HUES6 (cell line): ENCODE data around the gene SIRT5.

Source experiments
- H3K27ac ChIP-seq: 2 replicates; pipeline ENCODE4 v1.7.0; 2013; ENCODE audit warnings: low read depth, mild to moderate bottlenecking, low read length, inconsistent platforms
- H3K27me3 ChIP-seq: 2 replicates; pipeline ENCODE4 v1.6.1; 2013; ENCODE audit warnings: low read length; ENCODE audit not compliant: control insufficient read depth, insufficient read depth
- H3K36me3 ChIP-seq: 2 replicates; pipeline ENCODE4 v1.6.1; 2013; ENCODE audit warnings: low read length; ENCODE audit not compliant: control insufficient read depth, insufficient read depth
- H3K4me1 ChIP-seq: 2 replicates; pipeline ENCODE4 v1.6.1; 2013; ENCODE audit warnings: low read length; ENCODE audit not compliant: control insufficient read depth, insufficient read depth
- H3K4me3 ChIP-seq: 2 replicates; pipeline ENCODE4 v1.5.1; 2013; ENCODE audit warnings: low read depth, low read length
- H3K9ac ChIP-seq: one replicate; pipeline ENCODE4 v1.6.1; 2013; ENCODE audit warnings: mild to moderate bottlenecking, low read length
- H3K9me3 ChIP-seq: 2 replicates; pipeline ENCODE4 v1.6.1; 2013; ENCODE audit warnings: low read depth, low read length; ENCODE audit not compliant: control insufficient read depth, insufficient read depth

Gene SIRT5

GRCh38 chr6:13572240-13572639, 2.2 kb upstream of the SIRT5 start:
- Histone ChIP-seq H3K4me1 (peaks cover 9% of the 10 kb centered on the region), H3K4me3 (no peak overlapping the region), H3K9ac (no peak overlapping the region), H3K36me3 (no peaks in the 10 kb centered on the region), H3K9me3 (no peaks in the 10 kb centered on the region), H3K27me3 (no peaks in the 10 kb centered on the region), H3K27ac (no peak overlapping the region)

DNA sequence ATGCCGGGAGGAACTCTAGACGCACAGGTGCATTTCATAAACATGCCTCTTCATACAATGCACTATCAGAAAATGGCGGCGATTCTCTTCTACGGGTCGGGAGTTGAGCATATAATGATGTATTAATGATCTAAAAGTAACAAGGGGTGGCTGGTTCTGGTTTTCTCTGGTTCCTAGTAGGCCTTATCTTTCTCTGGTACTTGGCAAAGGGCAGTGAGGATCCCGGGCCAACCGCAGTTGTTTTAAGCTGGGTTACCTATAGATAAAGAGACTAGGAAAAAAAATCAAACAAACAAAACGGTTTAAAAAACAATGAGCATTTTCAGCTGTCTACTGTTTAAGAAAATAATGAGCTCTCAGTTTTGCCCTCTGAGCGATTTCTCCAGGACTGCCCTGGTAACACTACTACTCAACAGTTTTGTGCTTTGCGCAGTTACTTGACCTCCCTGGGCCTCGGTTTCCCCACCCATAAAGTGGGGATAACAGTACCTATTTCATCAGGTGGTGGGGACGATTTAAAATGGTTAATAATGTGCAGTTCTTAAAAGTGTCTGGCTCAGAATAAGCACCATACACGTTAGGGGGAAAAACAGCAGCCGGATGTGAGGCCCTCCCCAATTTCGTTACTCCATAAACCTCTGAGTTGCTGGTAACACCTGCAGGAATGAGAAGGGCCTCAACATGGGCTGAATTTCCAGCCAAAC, 1.3 kb upstream of the SIRT5 start:
- H3K4me3 ChIP-seq, result peak overlapping the region; percentile 92
- H3K36me3 ChIP-seq, result no peaks in the 10 kb centered on the region
- peak overlapping the region; percentile 74 for H3K9ac ChIP-seq
- H3K27me3 ChIP-seq, result no peaks in the 10 kb centered on the region
- peak overlapping the region; percentile 43; the same call in 1 of the 2 replicates for H3K27ac ChIP-seq
- H3K9me3 ChIP-seq, result no peaks in the 10 kb centered on the region
- H3K4me1 ChIP-seq, result peaks cover 9% of the 10 kb centered on the region

DNA sequence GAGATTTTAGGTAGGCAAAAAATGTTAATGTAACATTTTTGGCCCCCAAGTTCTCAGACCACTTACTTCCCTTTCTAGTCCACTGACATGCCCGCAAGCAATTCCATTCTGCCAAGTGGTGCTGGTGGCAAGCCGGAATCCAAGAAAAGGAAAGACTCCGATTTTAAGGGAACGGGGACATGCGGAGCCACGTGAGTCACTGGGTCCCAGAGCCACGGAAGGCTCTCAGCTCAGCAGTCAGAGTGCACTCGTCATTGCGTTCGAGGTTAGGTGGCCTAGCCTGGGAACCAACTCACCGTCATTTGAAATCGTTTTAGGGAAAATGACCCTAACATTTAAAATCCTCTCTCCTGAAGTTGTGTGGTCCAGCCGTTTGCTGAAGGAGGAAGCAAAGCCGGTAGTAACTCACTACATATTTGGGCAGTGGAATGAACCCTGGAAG, 711 bp upstream of the SIRT5 start:
- no peaks in the 10 kb centered on the region for H3K9me3 ChIP-seq
- H3K4me3 ChIP-seq, result peak overlapping the region; percentile 92
- H3K27ac ChIP-seq, result peak overlapping the region; percentile 43; the same call in 1 of the 2 replicates
- H3K36me3 ChIP-seq, result no peaks in the 10 kb centered on the region
- no peaks in the 10 kb centered on the region for H3K27me3 ChIP-seq
- peak overlapping the region; percentile 74 for H3K9ac ChIP-seq
- H3K4me1 ChIP-seq, result peaks cover 6% of the 10 kb centered on the region

- peak overlapping the region; percentile 91 for H3K9ac ChIP-seq
- no peaks in the 10 kb centered on the region for H3K27me3 ChIP-seq
- H3K4me3 ChIP-seq, result peak overlapping the region; percentile 92
- no peaks in the 10 kb centered on the region for H3K36me3 ChIP-seq
- peaks cover 6% of the 10 kb centered on the region for H3K4me1 ChIP-seq
- H3K27ac ChIP-seq, result peak overlapping the region; percentile 78
- no peaks in the 10 kb centered on the region for H3K9me3 ChIP-seq
These were observed 241 bp upstream of the SIRT5 start for GRCh38 chr6:13574149-13574570.

DNA sequence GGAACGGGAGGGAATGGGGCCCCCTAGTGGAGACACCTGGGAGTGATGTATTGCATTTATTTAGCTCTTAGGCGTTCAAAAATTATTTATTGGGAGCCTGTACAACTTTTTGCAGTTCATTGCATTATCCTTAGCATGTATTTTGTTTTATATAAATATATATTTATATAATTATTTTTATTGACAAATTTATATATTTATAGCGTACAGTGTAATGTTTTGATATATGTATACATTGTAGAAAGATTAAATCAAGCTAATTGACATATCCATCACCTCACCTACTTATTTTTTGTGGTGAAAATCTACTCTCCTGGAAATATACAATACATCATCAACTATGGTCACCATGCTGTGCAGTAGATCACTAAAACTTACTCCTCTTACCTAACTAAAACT, 975 bp downstream of the SIRT5 start:
- no peak overlapping the region for H3K9ac ChIP-seq
- peaks cover 6% of the 10 kb centered on the region for H3K4me1 ChIP-seq
- H3K9me3 ChIP-seq, result no peaks in the 10 kb centered on the region
- no peaks in the 10 kb centered on the region for H3K27me3 ChIP-seq
- peak overlapping the region; percentile 92 for H3K4me3 ChIP-seq
- H3K27ac ChIP-seq, result no peak overlapping the region
- H3K36me3 ChIP-seq, result peaks cover 7% of the 10 kb centered on the region

GRCh38 chr6:13576017-13576416, 1.6 kb downstream of the SIRT5 start:
- Histone ChIP-seq H3K36me3 (peaks cover 9% of the 10 kb centered on the region), H3K9me3 (no peaks in the 10 kb centered on the region), H3K4me1 (peaks cover 6% of the 10 kb centered on the region), H3K9ac (no peak overlapping the region), H3K27ac (no peak overlapping the region), H3K4me3 (no peak overlapping the region), H3K27me3 (no peaks in the 10 kb centered on the region)

DNA sequence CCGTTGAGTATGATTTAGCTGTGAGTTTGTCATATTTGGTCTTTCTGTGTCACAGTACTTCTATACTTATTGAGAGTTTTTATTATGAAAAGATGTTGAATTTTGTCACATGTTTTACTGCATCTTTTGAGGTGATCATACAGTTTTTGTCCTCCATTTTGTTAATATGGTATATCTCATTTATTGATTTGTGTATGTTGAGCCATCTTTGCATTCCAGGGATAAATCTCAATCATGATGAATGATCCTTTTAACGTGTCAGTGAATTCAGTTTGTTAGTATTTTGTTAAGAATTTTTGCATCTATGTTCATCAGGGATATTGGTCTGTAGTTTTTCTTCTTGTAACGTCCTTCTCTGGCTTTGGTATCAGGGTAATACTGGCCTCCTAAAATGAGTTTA, 3.5 kb downstream of the SIRT5 start:
- H3K9ac ChIP-seq, result no peak overlapping the region
- no peak overlapping the region for H3K27ac ChIP-seq
- H3K9me3 ChIP-seq, result no peaks in the 10 kb centered on the region
- H3K4me1 ChIP-seq, result peaks cover 6% of the 10 kb centered on the region
- peaks cover 18% of the 10 kb centered on the region for H3K36me3 ChIP-seq
- no peaks in the 10 kb centered on the region for H3K27me3 ChIP-seq
- H3K4me3 ChIP-seq, result no peak overlapping the region

DNA sequence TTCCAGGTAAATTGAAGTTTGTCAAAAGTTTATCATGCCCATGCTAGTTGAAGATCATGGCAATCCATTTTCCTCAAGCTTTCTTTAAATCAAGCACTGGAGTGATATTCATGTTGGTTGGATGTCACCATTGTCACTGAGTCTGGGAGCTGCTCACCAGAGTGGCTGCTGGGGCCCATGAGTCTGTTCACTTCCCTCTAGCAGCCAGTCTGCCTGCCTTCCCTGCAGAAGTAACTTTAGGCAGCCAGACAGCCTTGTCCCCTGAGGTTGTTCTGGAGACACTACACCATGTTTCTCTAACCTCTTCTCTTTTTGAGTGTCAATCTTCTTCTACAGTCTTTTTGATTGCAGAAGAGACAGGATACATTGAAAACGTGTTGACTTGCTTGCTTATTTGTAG, 5.5 kb downstream of the SIRT5 start:
- Histone ChIP-seq H3K27me3 (no peaks in the 10 kb centered on the region), H3K27ac (no peak overlapping the region), H3K4me3 (no peak overlapping the region), H3K9me3 (no peaks in the 10 kb centered on the region), H3K9ac (no peak overlapping the region), H3K4me1 (no peaks in the 10 kb centered on the region), H3K36me3 (peaks cover 29% of the 10 kb centered on the region)

DNA sequence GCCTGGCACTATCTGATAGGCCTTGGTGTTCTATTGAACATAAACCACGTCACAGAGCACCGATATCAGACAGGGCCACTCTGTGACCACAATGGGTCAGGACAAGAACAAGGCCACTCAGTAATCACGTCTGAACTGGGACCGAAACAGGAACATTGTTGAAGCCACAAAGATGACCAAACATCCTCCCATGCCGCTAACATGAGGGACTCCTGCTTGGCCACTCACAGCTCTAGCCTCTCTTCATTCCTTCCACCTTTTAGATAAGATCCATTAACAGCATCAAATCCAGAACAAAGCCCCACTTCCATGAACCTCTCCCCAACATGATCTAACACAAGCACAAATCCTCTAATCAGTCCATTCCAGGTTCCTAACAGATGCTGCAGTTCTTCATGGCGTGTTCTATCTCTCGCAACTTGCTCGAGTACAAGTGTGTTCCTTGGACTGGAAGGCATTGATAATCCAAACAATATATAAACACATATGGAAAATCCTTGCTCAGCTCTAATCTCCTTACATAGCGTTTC, 7.4 kb downstream of the SIRT5 start:
- no peak overlapping the region for H3K27ac ChIP-seq
- no peak overlapping the region for H3K9ac ChIP-seq
- H3K36me3 ChIP-seq, result peaks cover 32% of the 10 kb centered on the region

GRCh38 chr6:13586603-13587542, 12.5 kb downstream of the SIRT5 start:
- H3K4me3 ChIP-seq, result no peak overlapping the region
- no peak overlapping the region for H3K27ac ChIP-seq
- no peak overlapping the region for H3K9ac ChIP-seq
- H3K9me3 ChIP-seq, result no peaks in the 10 kb centered on the region
- peaks cover 50% of the 10 kb centered on the region for H3K36me3 ChIP-seq
- no peaks in the 10 kb centered on the region for H3K4me1 ChIP-seq
- no peaks in the 10 kb centered on the region for H3K27me3 ChIP-seq

More for the DNA sequence above, 7.4 kb downstream of the SIRT5 start:
- Histone ChIP-seq H3K4me1 (no peaks in the 10 kb centered on the region), H3K27me3 (no peaks in the 10 kb centered on the region), H3K9me3 (no peaks in the 10 kb centered on the region), H3K4me3 (no peak overlapping the region)

- Histone ChIP-seq H3K9ac (no peak overlapping the region), H3K9me3 (no peaks in the 10 kb centered on the region), H3K36me3 (peaks cover 57% of the 10 kb centered on the region), H3K27ac (no peak overlapping the region), H3K4me3 (no peak overlapping the region), H3K27me3 (no peaks in the 10 kb centered on the region), H3K4me1 (no peaks in the 10 kb centered on the region)
These were observed 15.4 kb downstream of the SIRT5 start for GRCh38 chr6:13589801-13590200.
